ENCODE data around the gene SLAMF6. TPM values are rescaled to one million over a fixed set of nuclear protein-coding genes. Genes with fewer than 3 reads are reported as not detected.

The SLAMF6 gene
- total RNA-seq, 1 experiment from 2014 or later, result not detected

DNA sequence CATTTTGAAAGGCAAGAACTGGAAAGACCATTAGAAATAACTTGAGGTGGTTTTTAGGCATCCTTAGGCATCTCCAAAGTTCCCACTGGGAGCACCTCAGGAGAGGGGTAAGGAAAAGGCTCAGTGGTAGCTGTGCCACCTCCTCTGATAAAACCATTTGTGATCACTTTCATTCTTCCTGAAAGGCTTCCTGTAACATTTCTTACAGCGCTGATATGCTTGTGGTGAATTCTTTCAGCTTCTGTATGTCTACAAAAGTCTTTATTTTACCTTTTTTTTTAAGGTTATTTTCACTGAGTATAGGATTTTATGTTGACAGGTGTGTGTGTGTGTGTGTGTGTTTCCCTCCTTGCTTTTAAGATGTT lies 67.9 kb downstream of the SLAMF6 start:
- Histone ChIP-seq H3K9me3 (ENCODE audit: low read depth, low read length, poor library complexity, severe bottlenecking) (no peaks in the 10 kb centered on the region), H3K27ac (ENCODE audit: low read depth, low read length, poor library complexity, severe bottlenecking) (no peak overlapping the region), H3K4me1 (ENCODE audit: insufficient read depth, low read length, poor library complexity, severe bottlenecking) (no peaks in the 10 kb centered on the region), H3K4me3 (ENCODE audit: low read depth, low read length, poor library complexity, severe bottlenecking) (no peak overlapping the region), H3K36me3 (ENCODE audit: insufficient read depth, low read length, poor library complexity, severe bottlenecking) (no peaks in the 10 kb centered on the region), H3K27me3 (replicated peaks; ENCODE audit: insufficient read depth, low read depth, low read length, poor library complexity) (no peaks in the 10 kb centered on the region)
- TF ChIP-seq EZH2 (IDR thresholded peaks at IDR 0.05; ENCODE audit: borderline replicate concordance, low read depth, low read length, poor library complexity, severe bottlenecking), result no peak
- TF ChIP-seq CTCF (conservative IDR thresholded peaks at IDR 0.05; ENCODE audit: low read depth, low read length), result no peak
- POLR2A ChIA-PET (ENCODE audit: low non-redundant PET), result no interaction called here
- intact Hi-C loops (cut with micrococcal nuclease; ENCODE audit: unreplicated experiment), result no loop called here
- DNase-seq (ENCODE audit: low spot score), result no peak
- no TSS peak for BruUV-seq (replicated peaks)
- CTCF ChIA-PET, result no interaction called here

GRCh38 chr1:160454371-160455152 lies 68.5 kb downstream of the SLAMF6 start:
- ChIA-PET POLR2A (ENCODE audit: low non-redundant PET) (no interaction called here), CTCF (no interaction called here)
- Histone ChIP-seq H3K9me3 (ENCODE audit: low read depth, low read length, poor library complexity, severe bottlenecking) (no peaks in the 10 kb centered on the region), H3K36me3 (ENCODE audit: insufficient read depth, low read length, poor library complexity, severe bottlenecking) (no peaks in the 10 kb centered on the region), H3K27me3 (replicated peaks; ENCODE audit: insufficient read depth, low read depth, low read length, poor library complexity) (no peaks in the 10 kb centered on the region), H3K4me3 (ENCODE audit: low read depth, low read length, poor library complexity, severe bottlenecking) (no peak overlapping the region), H3K4me1 (ENCODE audit: insufficient read depth, low read length, poor library complexity, severe bottlenecking) (no peaks in the 10 kb centered on the region), H3K27ac (ENCODE audit: low read depth, low read length, poor library complexity, severe bottlenecking) (no peak overlapping the region)
- intact Hi-C loops (cut with micrococcal nuclease; ENCODE audit: unreplicated experiment), result no loop called here
- BruUV-seq (replicated peaks), result no TSS peak
- no peak for TF ChIP-seq CTCF (conservative IDR thresholded peaks at IDR 0.05; ENCODE audit: low read depth, low read length)
- TF ChIP-seq EZH2 (IDR thresholded peaks at IDR 0.05; ENCODE audit: borderline replicate concordance, low read depth, low read length, poor library complexity, severe bottlenecking), result no peak
- DNase-seq (ENCODE audit: low spot score), result no peak

DNA sequence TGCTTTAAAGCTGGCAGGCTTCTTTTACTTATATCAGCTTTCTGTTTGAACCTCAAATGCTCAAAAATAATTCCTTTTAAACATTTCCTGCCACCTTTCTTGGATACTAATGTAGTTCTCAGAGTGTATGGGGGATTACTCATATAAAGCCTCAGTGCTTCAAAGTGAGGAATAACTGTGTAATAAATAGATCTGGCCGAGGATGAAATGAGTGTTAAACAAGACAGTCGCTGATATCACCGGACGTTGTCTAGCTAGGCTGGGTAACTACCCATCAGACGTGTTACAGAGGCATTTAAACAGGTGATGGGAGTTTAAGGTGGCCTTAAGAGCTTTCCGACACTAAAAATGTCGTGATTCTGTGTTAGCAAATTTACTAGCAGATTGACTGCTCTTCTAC lies 69.6 kb downstream of the SLAMF6 start:
- Histone ChIP-seq H3K27ac (ENCODE audit: low read depth, low read length, poor library complexity, severe bottlenecking) (no peak overlapping the region), H3K36me3 (ENCODE audit: insufficient read depth, low read length, poor library complexity, severe bottlenecking) (no peaks in the 10 kb centered on the region), H3K4me1 (ENCODE audit: insufficient read depth, low read length, poor library complexity, severe bottlenecking) (no peaks in the 10 kb centered on the region), H3K27me3 (replicated peaks; ENCODE audit: insufficient read depth, low read depth, low read length, poor library complexity) (no peaks in the 10 kb centered on the region), H3K9me3 (ENCODE audit: low read depth, low read length, poor library complexity, severe bottlenecking) (no peaks in the 10 kb centered on the region), H3K4me3 (ENCODE audit: low read depth, low read length, poor library complexity, severe bottlenecking) (no peak overlapping the region)
- ChIA-PET CTCF (no interaction called here), POLR2A (ENCODE audit: low non-redundant PET) (no interaction called here)
- BruUV-seq (replicated peaks), result no TSS peak
- TF ChIP-seq CTCF (conservative IDR thresholded peaks at IDR 0.05; ENCODE audit: low read depth, low read length) (no peak), EZH2 (IDR thresholded peaks at IDR 0.05; ENCODE audit: borderline replicate concordance, low read depth, low read length, poor library complexity, severe bottlenecking) (no peak)
- DNase-seq (ENCODE audit: low spot score), result no peak
- intact Hi-C loops (cut with micrococcal nuclease; ENCODE audit: unreplicated experiment), result no loop called here
